GDM1 (cell line): ENCODE results near the gene TRIM40.

ENCODE experiments used
- DNase-seq: peaks from one replicate; lab custom pipeline; 2025; lab: John Stamatoyannopoulos, UW

The TRIM40 gene, protein sequence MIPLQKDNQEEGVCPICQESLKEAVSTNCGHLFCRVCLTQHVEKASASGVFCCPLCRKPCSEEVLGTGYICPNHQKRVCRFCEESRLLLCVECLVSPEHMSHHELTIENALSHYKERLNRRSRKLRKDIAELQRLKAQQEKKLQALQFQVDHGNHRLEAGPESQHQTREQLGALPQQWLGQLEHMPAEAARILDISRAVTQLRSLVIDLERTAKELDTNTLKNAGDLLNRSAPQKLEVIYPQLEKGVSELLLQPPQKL

DNA sequence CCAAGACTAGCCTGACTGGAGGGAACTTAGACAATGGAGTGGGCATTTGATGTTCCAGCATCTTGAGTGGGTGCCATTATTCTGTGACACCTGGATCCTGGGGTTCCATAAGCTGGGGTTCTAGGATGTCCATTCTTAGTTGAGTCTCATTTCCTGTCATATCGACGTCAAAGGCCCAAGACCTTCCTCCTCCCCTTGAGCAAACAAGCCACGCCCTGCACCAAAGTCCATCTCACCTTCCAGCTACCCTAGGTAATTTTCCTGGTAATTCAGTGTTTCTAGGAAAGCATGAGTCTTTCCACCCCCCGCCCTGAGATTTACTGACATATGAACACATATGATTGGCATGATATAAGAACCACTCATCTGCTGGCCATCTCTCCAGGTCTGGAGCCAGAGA is at the start of gene TRIM40:
Gene TRIM40, plus strand, starts transcription at position 384 of the 400 bp plus-strand sequence. CDS start 897 bp downstream, outside the sequence.
- no peak for DNase-seq

- DNase-seq = no peak
Observed at GRCh38 chr6:30087876-30088275, 48.1 kb upstream of the TRIM40 start.

DNA sequence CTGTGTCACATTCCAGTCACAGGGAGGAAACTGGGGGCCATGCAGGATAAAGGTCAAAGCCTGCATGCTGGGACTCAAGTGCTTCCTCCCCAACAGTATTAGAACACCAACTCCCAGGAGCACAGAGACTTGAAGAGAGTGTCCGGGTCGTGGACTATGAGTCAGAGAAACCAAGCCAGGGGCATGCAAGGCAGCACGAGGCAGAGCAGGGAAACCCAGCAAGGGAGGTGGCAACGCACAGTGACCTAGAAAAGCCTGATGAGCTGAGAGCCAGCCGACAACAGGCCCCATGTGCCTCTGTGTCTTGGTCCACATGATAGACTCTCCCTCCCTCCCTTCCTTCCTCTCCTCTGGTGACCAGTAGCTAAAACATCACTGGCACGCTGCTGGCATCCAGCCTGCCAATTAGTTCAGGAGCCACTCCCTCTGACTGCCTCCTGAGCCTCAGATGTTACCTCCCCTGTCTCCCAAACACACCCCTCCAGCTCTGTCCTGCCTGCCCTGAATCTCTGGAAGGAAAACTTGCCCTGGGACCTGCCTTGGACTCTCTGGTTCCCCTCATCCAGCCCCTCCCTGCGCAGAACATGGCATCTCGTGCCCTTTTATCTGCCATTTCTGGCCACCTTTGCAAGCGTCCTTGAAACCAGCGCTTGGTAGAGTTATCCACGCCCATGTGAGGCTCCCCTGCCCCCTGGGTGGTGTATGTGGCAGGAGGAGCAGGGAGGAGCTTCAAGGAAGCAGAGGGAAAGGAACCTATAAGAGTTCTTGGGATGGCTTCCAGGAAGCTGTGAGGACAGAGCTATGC is 44.2 kb upstream of the TRIM40 start:
- DNase-seq = no peak

GRCh38 chr6:30092852-30093543 is 42.9 kb upstream of the TRIM40 start:
- DNase-seq = no peak

GRCh38 chr6:30093951-30094661 is 41.8 kb upstream of the TRIM40 start:
- no peak for DNase-seq

GRCh38 chr6:30096829-30097228 is 39.1 kb upstream of the TRIM40 start:
- DNase-seq = no peak

DNA sequence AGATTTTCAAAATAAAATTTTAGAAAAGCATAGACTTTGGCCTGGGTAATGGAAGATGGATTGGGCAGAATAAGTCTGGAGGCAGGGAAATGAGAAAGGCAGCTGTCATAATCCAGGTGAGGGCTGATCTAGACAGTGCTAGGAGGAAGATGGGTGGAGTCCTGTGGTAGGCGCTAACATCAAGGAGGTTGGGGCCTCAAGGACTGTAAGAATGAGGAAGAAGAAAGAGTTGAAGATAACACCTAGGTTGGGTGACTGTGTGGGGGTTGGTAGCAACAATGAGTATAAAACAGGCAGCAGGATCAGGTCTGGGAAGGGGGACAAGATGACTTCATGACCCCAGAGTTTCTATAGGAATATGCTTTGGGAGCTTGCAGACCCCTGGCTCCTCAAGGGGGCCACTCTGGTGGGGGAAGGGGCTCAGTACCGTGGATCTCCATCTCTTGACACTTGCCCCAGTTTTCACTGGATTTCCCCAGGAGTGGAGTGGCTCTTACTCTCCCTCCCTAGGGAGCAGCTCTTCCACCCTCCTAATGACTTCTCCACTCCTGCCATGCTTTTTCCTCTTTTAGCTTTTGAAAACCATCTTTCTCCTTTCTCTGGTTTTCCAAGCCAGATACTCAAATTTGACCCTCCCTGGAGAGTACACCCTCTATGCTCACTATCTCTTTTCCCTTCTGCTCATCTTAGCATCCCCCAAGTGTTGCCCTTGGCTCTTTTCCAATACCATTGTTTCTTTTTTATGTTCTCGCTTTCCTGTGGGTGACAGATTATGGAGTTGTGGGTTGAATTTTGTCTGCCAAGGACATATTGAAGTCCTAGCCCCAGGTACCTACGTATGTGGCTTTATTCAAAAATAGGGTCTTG is 37.8 kb upstream of the TRIM40 start:
- no peak for DNase-seq

GRCh38 chr6:30100154-30100553 is 35.8 kb upstream of the TRIM40 start:
- no peak for DNase-seq

- DNase-seq = peak; percentile 27
Observed at GRCh38 chr6:30100585-30101443, 35.1 kb upstream of the TRIM40 start.

DNA sequence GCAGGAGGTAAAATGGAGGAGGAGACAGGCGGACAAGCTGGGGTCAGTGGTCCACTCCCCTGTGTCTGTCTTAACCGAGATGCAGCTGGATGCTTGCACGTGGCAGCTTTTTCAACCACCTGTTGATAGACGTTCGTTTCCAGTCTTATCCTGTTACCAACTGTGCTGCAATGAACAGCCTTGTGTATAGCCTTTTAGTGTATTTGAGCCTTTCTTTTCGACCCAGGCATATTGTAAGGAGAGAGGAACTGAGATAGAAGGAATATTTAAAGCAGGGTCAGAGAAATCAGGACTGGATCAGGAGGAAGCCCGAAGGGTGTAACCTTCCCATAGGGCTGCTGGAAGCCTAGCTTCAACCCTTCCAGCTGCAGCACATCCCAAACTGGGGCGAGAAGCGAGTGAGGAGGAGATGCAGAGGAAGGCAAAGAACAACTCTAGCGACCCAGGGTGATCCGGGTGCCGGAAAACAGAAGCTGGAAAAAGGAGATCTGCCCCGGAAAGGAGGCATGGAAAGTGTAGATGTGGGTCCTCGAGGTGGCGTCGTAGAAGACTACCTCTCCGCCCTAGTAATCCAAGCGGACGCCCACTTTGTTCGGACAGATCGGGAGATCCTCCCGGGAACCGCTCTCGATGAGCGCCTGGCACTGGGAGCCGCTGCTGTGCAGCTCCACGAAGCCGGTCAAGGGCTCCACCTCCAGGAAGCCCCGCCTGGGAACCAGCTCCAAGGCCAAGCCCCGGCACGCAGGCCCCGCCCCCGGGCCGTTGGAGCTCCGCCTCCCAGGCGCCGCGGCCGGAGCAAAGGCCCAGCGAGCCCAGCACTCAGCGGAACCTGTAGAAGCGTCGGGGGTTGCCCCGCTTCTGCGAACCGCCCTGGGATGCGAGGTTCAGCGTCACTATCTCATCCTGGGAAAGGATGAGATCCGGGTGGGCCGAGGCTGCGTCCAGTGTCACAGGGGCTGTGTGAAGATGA is 34.2 kb upstream of the TRIM40 start:
- DNase-seq = peak; percentile 53

- DNase-seq = no peak
Observed at GRCh38 chr6:30102414-30102969, 33.4 kb upstream of the TRIM40 start.

GRCh38 chr6:30102970-30103871 is 32.7 kb upstream of the TRIM40 start:
- peak; percentile 69 for DNase-seq

- DNase-seq = no peak
Observed at GRCh38 chr6:30103872-30104179, 32.1 kb upstream of the TRIM40 start.

DNA sequence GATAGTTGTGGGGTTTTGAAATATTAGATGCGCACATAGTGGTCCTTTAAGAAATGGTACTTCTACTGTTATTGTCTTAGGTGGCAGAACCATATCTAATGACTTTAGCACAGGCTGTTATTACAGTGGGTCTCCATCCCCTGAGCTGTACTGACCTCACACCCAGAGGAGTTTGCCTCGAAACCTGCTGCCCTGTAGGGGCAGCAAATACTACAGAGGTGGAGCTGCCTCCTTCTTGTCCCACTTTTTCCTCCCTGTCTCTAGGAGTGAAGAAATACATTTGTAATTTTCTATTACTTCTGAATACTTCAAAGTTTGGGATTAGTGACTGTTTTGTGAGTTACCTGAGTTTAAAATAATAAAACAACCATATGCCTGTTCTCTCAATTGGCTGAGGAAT is 31.3 kb upstream of the TRIM40 start:
- DNase-seq = no peak

DNA sequence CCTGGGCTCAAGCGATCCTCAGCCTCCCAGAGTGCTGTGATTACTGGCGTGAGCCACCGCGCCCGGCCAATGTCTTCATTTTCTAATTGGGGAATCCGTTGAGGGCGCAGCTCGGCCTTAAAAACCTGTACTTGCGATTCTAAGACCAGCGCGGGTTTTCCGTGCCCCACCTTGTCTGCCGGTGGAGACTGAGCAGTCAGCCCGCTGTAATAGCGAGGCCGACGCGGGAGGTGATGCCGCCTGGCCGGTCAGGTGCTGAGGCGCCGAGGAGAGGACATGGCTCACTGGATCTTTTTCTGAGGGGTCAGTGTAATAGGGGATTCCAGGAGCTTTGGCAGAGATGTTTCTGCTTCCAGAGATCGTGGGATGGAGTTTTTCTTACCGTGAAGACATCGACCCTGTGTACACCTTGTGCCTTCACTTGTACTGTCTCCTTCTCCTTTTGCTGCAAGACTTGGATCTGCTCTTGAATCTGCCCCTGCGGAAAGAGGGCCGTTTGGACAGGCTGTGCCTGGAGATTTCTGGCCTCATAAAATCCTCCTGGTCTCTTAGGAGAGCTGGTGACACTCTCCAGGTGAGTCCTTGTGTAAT is 24.6 kb upstream of the TRIM40 start:
- no peak for DNase-seq

- no peak for DNase-seq
Observed at GRCh38 chr6:30112402-30112994, 23.4 kb upstream of the TRIM40 start.
